ENCODE results near the gene ENAH.

- no peak for TF ChIP-seq EP300 (IDR thresholded peaks at IDR 0.05)
- TF ChIP-seq CTCF (IDR thresholded peaks at IDR 0.05), result no peak
Measured at GRCh38 chr1:225471453-225472301, 181.2 kb downstream of the ENAH start.
